ENCODE measurements around the gene OLFML3. TPM values are rescaled to one million over a fixed set of nuclear protein-coding genes. Genes with fewer than 3 reads are reported as not detected.

Gene OLFML3
- total and polyA plus RNA-seq, 2 of the 13 experiments (the other 11 are each of a cell fraction or from before 2014, with no cell fraction given): 2.0 to 5.1 TPM

DNA sequence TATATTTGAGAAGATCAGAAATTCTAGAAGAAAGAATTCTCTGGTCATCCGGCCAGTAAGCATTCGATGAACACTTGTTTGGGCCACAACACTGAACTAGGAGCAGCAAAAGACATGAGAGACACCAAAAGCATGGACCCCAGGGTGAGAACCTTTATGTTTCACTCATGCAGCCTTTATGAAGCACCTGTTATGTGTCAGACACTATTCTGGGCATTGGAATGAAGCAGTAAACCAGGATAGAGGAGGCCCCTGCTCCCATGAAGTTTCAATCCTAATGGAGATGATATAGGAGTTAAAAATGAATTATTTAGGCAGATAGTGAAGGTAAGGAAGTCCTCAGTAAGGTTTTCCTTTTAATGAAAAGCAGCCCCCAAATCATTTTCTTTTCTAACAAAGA lies 43.6 kb downstream of the OLFML3 start (continued):
- TF ChIP-seq, protein P1, sequence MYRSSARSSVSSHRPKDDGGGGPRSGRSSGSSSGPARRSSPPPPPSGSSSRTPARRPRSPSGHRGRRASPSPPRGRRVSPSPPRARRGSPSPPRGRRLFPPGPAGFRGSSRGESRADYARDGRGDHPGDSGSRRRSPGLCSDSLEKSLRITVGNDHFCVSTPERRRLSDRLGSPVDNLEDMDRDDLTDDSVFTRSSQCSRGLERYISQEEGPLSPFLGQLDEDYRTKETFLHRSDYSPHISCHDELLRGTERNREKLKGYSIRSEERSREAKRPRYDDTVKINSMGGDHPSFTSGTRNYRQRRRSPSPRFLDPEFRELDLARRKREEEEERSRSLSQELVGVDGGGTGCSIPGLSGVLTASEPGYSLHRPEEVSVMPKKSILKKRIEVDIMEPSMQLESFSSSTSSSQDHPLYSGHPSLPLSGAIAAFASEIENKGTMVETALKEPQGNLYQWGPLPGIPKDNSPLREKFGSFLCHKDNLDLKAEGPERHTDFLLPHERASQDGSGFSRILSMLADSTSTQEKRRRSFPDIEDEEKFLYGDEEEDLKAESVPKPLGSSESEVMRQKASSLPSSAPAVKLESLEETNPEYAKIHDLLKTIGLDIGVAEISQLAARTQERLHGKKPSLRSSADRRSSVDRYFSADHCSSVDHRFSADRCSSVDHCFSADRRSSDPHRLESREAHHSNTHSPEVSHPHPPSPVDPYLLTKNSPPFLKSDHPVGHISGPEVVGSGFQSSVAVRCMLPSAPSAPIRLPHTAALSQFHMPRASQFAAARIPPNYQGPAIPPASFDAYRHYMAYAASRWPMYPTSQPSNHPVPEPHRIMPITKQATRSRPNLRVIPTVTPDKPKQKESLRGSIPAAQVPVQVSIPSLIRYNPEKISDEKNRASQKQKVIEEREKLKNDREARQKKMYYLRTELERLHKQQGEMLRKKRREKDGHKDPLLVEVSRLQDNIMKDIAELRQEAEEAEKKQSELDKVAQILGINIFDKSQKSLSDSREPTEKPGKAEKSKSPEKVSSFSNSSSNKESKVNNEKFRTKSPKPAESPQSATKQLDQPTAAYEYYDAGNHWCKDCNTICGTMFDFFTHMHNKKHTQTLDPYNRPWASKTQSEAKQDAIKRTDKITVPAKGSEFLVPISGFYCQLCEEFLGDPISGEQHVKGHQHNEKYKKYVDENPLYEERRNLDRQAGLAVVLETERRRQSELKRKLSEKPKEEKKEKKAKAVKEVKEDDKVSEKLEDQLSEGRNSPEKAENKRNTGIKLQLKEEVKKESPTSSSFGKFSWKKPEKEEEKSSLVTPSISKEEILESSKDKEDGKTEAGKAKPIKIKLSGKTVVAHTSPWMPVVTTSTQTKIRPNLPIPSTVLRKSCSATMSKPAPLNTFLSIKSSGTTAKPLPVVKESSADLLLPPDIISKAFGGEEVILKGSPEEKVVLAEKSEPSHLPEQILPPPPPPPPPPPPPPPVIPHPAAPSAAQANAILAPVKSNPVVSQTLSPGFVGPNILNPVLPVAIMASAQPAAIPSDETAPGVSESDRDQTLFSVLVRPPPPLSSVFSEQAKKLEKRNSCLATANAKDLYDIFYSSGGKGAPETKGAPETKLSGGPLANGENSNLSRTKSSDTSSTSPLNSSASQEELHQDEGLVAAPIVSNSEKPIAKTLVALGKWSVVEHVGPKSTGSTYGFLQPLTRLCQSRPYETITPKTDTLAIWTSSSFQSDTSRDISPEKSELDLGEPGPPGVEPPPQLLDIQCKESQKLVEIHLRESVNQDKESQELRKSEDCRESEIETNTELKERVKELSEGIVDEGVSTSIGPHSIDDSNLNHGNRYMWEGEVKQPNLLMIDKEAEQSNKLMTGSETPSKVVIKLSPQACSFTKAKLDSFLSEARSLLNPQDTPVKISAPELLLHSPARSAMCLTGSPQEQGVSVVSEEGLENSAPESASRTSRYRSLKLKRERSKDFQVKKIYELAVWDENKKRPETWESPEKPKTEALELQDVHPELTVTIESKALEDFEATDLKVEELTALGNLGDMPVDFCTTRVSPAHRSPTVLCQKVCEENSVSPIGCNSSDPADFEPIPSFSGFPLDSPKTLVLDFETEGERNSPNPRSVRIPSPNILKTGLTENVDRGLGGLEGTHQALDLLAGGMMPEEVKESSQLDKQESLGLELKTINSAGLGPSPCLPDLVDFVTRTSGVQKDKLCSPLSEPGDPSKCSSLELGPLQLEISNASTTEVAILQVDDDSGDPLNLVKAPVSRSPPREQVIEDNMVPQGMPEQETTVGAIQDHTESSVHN (CRISPR knock-in tag; IDR thresholded peaks at IDR 0.05): no peak
- TF ChIP-seq KLF9 (CRISPR knock-in tag; IDR thresholded peaks at IDR 0.05; ENCODE audit: low read depth): no peak
- TF ChIP-seq ZNF460 (CRISPR knock-in tag; IDR thresholded peaks at IDR 0.05; ENCODE audit: borderline replicate concordance): no peak
- no peak for TF ChIP-seq NCOA1 (CRISPR knock-in tag; IDR thresholded peaks at IDR 0.05)
- no peak for TF ChIP-seq KAT8 (CRISPR knock-in tag; IDR thresholded peaks at IDR 0.05)
- no peak for TF ChIP-seq HDAC1 (CRISPR knock-in tag; IDR thresholded peaks at IDR 0.05)
- no peak for TF ChIP-seq ELF1 (CRISPR knock-in tag; IDR thresholded peaks at IDR 0.05)

Data from HepG2 (cell line).